ENCODE data around the gene MAT2B. TPM values are rescaled to one million over a fixed set of nuclear protein-coding genes. Genes with fewer than 3 reads are reported as not detected.

Gene MAT2B
- total and polyA plus RNA-seq, 2 of the 8 experiments (the other 6 are each of a cell fraction or from before 2014, with no cell fraction given): 33.9 to 65.2 TPM

DNA sequence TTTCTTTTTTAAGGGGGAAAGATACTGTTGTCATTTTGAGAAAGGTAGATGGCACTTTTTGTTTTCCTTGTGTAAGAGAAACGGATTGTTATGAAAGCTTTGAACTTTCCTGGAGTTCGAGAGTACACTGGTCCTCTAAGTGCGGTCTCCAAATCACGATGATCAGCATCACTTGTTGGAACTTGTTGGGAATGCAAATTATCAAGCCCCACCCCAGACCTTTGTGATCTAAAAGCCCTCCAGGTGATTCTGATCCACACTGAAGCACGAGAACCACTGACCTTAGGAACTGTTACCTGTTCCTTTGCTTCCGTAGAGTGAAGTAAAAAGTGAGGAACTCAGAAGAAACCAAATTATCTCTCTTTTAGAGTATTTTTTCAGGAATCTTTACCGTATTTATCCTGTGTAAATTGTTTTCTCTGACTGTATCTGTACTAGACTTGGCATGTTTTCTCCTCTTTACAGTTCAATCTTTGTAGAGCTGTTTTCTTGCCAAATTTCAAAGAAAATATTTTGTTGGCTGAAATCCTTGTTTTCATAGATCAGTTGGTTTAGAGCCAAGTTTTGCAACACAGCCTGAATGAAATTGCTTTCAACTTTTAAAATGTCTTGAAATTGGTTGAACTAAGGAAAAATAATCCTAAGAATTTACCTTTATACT lies 4.0 kb downstream of the MAT2B start:
- ChIA-PET POLR2A (ENCODE audit: partially characterized antibody) (interaction anchor here (1.0 to 2.5 kb wide), 5 partner anchors 9 to 72 kb away, joined by 3 to 12 read pairs (median 8); partner anchors contain the start of genes CCNG1, HMMR and NUDCD2), CTCF (ENCODE audit: partially characterized antibody) (interaction anchor here (0.7 to 1.4 kb wide), 3 partner anchors 20 to 70 kb away, joined by 3 to 4 read pairs (median 3); no protein-coding TSS in a partner anchor)
- DNase-seq (ENCODE audit: low read depth in 1 of 2, low spot score in 2 of 2): no peak
- Histone ChIP-seq H4K8ac (ENCODE audit: extremely low read depth, insufficient read depth, low read length) (no peak overlapping the region), H2AFZ (ENCODE audit: low read length) (no peak overlapping the region), H3K4ac (replicated peaks; ENCODE audit: insufficient read length, low read depth, low read length) (no peak overlapping the region), H3K9ac (replicated peaks in 1 of 4; ENCODE audit: extremely low read depth in 1 of 4, low read depth in 3 of 4, low read length in 3 of 4) (no peak overlapping the region), H3K4me1 (replicated peaks in 1 of 4; ENCODE audit: control insufficient read depth in 3 of 4, insufficient read depth in 4 of 4, low read length in 3 of 4) (peaks cover 0 to 4% (median 3%) of the 10 kb centered on the region in 4 experiments; a peak in 3 of 7 replicates), H3K18ac (ENCODE audit: extremely low read depth, low read length) (no peak overlapping the region), H2AK5ac (ENCODE audit: low read depth, low read length) (no peak overlapping the region), H2BK120ac (replicated peaks; ENCODE audit: low read depth, low read length) (no peak overlapping the region), H2BK5ac (ENCODE audit: low read depth, low read length) (no peak overlapping the region), H3K23ac (ENCODE audit: insufficient read length) (no peak overlapping the region), H3K4me2 (ENCODE audit: insufficient read depth in 1 of 2, low read depth in 2 of 2, low read length in 2 of 2) (peak overlapping the region; percentile 26 to 34; a peak in 3 of 4 replicates), H2BK20ac (ENCODE audit: low read length) (no peak overlapping the region), H4K20me1 (replicated peaks in 1 of 2; ENCODE audit: control insufficient read depth in 1 of 2, insufficient read depth in 2 of 2, low read length in 2 of 2) (peaks cover 19 to 34% of the 10 kb centered on the region in 2 experiments), H2BK15ac (ENCODE audit: low read length) (no peak overlapping the region), H3K27me3 (replicated peaks in 1 of 4; ENCODE audit: control insufficient read depth in 3 of 4, extremely low read depth in 1 of 4, insufficient read depth in 3 of 4, low read length in 3 of 4) (no peaks in the 10 kb centered on the region), H4K91ac (replicated peaks; ENCODE audit: insufficient read length, low read length) (no peak overlapping the region), H3K79me2 (ENCODE audit: control insufficient read depth in 1 of 2, insufficient read depth in 2 of 2, low read length in 2 of 2) (peaks cover 28 to 93% of the 10 kb centered on the region in 2 experiments), H3K27ac (ENCODE audit: low read depth, low read length) (no peak overlapping the region), H3K79me1 (ENCODE audit: low read depth, low read length) (no peaks in the 10 kb centered on the region), H3K36me3 (ENCODE audit: control insufficient read depth in 2 of 4, insufficient read depth in 4 of 4, low read length in 3 of 4) (peaks cover 2 to 28% (median 24%) of the 10 kb centered on the region in 4 experiments), H2BK12ac (ENCODE audit: low read depth, low read length) (no peak overlapping the region), H3K4me3 (ENCODE audit: extremely low read depth in 1 of 4, insufficient read depth in 2 of 4, low read depth in 3 of 4, low read length in 4 of 4) (peak overlapping the region in 1 of 4 experiments; percentile 31; a peak in 2 of 8 replicates), H3K56ac (replicated peaks; ENCODE audit: insufficient read length, low read depth, low read length) (no peak overlapping the region), H3K14ac (ENCODE audit: insufficient read length) (no peak overlapping the region), H3K9me3 (ENCODE audit: insufficient read depth in 2 of 2, low read depth in 1 of 2, low read length in 1 of 2) (no peaks in the 10 kb centered on the region), H4K5ac (ENCODE audit: insufficient read length, low read depth, low read length) (no peak overlapping the region), H3K23me2 (ENCODE audit: low read depth, low read length) (peaks cover 10% of the 10 kb centered on the region)
- FAIRE-seq: no peak
- 76% methylated on average over 7 of the region's 7 CpGs; no CpG with 5 or more reads in 1 of the 2 experiments for WGBS, 2 experiments (ENCODE audit: extremely low coverage in 1 of 2, insufficient coverage in 1 of 2, insufficient read length in 1 of 2, insufficient replicate concordance in 2 of 2, low coverage in 1 of 2, low lambda C conversion rate in 2 of 2, missing lambda C conversion rate in 1 of 2)
- TF ChIP-seq, protein P1, sequence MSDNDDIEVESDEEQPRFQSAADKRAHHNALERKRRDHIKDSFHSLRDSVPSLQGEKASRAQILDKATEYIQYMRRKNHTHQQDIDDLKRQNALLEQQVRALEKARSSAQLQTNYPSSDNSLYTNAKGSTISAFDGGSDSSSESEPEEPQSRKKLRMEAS (IDR thresholded peaks at IDR 0.05): no peak
- no peak for TF ChIP-seq KDM5A (IDR thresholded peaks at IDR 0.05; ENCODE audit: low read length)
- TF ChIP-seq TCF12 (IDR thresholded peaks at IDR 0.05; ENCODE audit: low read depth, low read length): no peak
- TF ChIP-seq TEAD4 (IDR thresholded peaks at IDR 0.05; ENCODE audit: low read depth, low read length): no peak
- TF ChIP-seq NANOG (IDR thresholded peaks at IDR 0.05; ENCODE audit: insufficient read depth, low read depth, low read length, poor library complexity, severe bottlenecking): no peak
- no peak for TF ChIP-seq CTBP2 (IDR thresholded peaks at IDR 0.05; ENCODE audit: borderline replicate concordance, insufficient read depth, insufficient read length, low read length)
- TF ChIP-seq RFX5 (IDR thresholded peaks at IDR 0.05; ENCODE audit: borderline replicate concordance, low read depth, low read length): no peak
- no peak for TF ChIP-seq KDM1A (IDR thresholded peaks at IDR 0.05; ENCODE audit: borderline replicate concordance, low read length)
- no peak for TF ChIP-seq PHF8 (conservative IDR thresholded peaks at IDR 0.05; ENCODE audit: low read depth, low read length)
- TF ChIP-seq SIN3A (conservative IDR thresholded peaks at IDR 0.05 in 1 of 2, IDR thresholded peaks at IDR 0.05 in 1 of 2; ENCODE audit: low read depth in 1 of 2, low read length in 2 of 2): no peak
- no peak for TF ChIP-seq GTF2F1 (IDR thresholded peaks at IDR 0.05; ENCODE audit: borderline replicate concordance, low read depth, low read length)
- TF ChIP-seq RXRA (IDR thresholded peaks at IDR 0.05; ENCODE audit: insufficient read depth, low read depth, low read length): no peak
